Psoas muscle (tissue), 8 donors: Measurements from ENCODE around the gene LPP. TPM values are rescaled to one million over a fixed set of nuclear protein-coding genes. Genes with fewer than 3 reads are reported as not detected.

Experiments
- ATAC-seq, 4 donors: fragments of 200-7000 bp; cut with Tn5 transposase; one replicate each; pipeline ENCODE4 v1.9.1; 2020; ENCODE audit warnings: moderate library complexity in 3 of 4, mild to moderate bottlenecking in 2 of 4
- DNase-seq, 2 donors: peaks; one replicate each; pipeline ENCODE4 v3.0.0-alpha.2; 2020
- H3K27ac ChIP-seq: fragments of 200-600 bp; one replicate; pipeline ENCODE4 v1.8.0; 2022
- H3K27me3 ChIP-seq, 3 donors: fragments of 200-600 bp in 1 of 3; one replicate each; pipeline versions ENCODE4 v1.6.1 to v1.8.0; 2013 to 2022; ENCODE audit warnings: low read length in 2 of 3, mild to moderate bottlenecking in 2 of 3, moderate library complexity in 1 of 3; ENCODE audit not compliant: insufficient read depth in 3 of 3
- H3K36me3 ChIP-seq, 2 donors: fragments of 200-600 bp in 1 of 2; one replicate each; pipeline versions ENCODE4 v1.6.1 to v1.8.0; 2013 to 2022; ENCODE audit warnings: low read depth in 1 of 2, mild to moderate bottlenecking in 1 of 2, moderate library complexity in 1 of 2; ENCODE audit not compliant: insufficient read depth in 1 of 2
- H3K4me1 ChIP-seq: fragments of 200-600 bp; one replicate; pipeline ENCODE4 v1.8.0; 2022
- H3K4me3 ChIP-seq: fragments of 200-600 bp; one replicate; pipeline ENCODE4 v1.8.0; 2022; ENCODE audit warnings: mild to moderate bottlenecking
- H3K9me3 ChIP-seq: fragments of 200-600 bp; one replicate; pipeline ENCODE4 v1.8.0; 2022
- WGBS, 3 donors: extraction: QIAGEN DNeasy Blood & Tissue Kit; methylation state at CpG; one replicate each; pipeline versions ENCODE4 v1.1.6 to v1.1.7; 2013; 5-methylcytosine and 5-hydroxymethylcytosine counted together
- intact Hi-C, 2 donors: fragments of 100-400 bp; cut with DNase I; formaldehyde crosslinking; loops; one replicate each; pipeline versions ENCODE4 v1.11.0 to v1.14.2; 2022
- polyA plus RNA-seq, 3 donors: library from polyadenylated mRNA; stranded (reverse); fragments of 200-250 nt; gene quantifications; one replicate each; pipeline ENCODE4 v1.2.3, GENCODE V29; 2013
- total RNA-seq, 4 donors: library from RNA; stranded (reverse); fragmentation: NEBNext Ultra II Directional in 2 of 4; extraction: Animal tissue kit (Norgen Biotek cat#: 25700) in 2 of 4; gene quantifications; one replicate each; pipeline versions ENCODE4 v1.2.1 to v1.2.4, GENCODE V29; 2021 to 2023
- TF ChIP-seq, protein P1 (sequence below): fragments of 200-600 bp; IDR thresholded peaks from one replicate; pipeline ENCODE4 v1.8.0; 2022; ENCODE audit warnings: antibody characterized with exemption
- donor health status: healthy with polysubstance abuse.
- donor health status: DM: no; HTN: no; CAD: no; lungs with moderate emphysema.
- donor health status: Bipolar disorder and iron deficiency.
- donor health status: healthy.
- donor health status: DM: yes; HTN: yes; CAD: no.
- donor health status: DM: no; HTN: no; CAD: no.
- donor health status: DM: no; HTN: no; CAD: no.
- donor health status: DM: yes; HTN: yes; CAD: no.

LPP gene
- total and polyA plus RNA-seq, 7 donors = 2.6 to 80.3 (median 42.8) TPM

DNA sequence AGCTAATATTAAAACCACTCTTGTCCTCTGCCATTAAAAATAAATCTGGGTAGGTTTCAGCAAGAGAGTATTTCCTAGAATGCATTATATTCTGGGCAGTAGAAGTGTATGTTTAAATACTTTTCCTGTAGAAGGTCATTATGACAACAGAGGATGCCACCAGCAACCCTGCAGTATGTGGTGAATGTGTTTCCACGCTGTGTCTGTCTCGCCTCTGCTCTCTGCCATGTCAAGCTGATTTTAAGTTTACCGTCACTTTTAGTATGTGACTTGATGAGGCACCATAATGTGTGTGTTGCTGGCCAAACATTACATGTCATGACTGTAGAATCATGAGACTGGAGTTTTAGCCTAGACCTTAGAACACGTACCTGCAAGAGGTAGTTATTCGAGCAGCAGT, 211.2 kb downstream of the LPP start:
- Histone ChIP-seq H3K9me3 (no peaks in the 10 kb centered on the region), H3K4me1 (peaks cover 31% of the 10 kb centered on the region), H3K27ac (no peak overlapping the region), H3K36me3 (no peaks in the 10 kb centered on the region), H3K27me3 (no peaks in the 10 kb centered on the region), H3K4me3 (no peak overlapping the region)
- TF ChIP-seq, protein P1, sequence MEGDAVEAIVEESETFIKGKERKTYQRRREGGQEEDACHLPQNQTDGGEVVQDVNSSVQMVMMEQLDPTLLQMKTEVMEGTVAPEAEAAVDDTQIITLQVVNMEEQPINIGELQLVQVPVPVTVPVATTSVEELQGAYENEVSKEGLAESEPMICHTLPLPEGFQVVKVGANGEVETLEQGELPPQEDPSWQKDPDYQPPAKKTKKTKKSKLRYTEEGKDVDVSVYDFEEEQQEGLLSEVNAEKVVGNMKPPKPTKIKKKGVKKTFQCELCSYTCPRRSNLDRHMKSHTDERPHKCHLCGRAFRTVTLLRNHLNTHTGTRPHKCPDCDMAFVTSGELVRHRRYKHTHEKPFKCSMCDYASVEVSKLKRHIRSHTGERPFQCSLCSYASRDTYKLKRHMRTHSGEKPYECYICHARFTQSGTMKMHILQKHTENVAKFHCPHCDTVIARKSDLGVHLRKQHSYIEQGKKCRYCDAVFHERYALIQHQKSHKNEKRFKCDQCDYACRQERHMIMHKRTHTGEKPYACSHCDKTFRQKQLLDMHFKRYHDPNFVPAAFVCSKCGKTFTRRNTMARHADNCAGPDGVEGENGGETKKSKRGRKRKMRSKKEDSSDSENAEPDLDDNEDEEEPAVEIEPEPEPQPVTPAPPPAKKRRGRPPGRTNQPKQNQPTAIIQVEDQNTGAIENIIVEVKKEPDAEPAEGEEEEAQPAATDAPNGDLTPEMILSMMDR = no peak
- DNase-seq (no peak), ATAC-seq (no peak)
- intact Hi-C loops = no loop called here
- 89 to 95% (median 94%) methylated on average over 5 of the region's 5 CpGs for WGBS, 3 donors

DNA sequence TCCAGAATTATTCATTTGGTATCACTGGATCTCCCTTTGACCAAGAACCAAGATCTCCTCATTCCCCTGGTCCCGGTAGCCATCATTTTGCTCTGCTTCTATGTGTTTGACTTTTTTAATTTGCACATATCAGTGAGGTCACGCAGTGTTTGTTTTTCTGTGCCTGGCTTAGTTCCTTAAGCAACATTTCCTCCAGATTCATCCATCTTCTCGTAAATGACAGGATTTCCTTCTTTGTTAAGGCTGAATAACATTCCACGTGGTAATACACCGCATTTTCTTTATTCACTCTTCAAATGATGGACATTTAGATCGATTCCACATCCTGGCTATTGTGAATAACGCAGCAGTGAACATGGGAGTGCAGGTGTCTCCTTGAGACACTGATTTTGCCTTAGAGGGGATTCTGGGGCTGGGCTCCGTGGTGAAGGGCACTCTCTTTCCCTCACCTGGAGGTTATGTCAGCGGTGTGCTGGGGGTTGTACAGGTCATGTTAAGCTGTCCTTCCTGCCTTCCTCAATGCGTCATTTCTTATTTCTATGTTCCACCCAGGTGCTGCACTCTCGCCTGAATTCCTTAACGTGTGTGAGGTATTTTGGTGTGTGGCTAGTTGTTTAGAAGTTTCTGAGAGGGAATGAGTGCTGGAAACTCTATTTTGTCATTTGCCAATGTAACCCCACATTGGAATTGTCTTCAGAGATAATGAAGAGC, 212.2 kb downstream of the LPP start:
- whole genome bisulfite sequencing, 3 donors = 76 to 80% (median 80%) methylated on average over 12 of the region's 12 CpGs
- H3K9me3 ChIP-seq = no peaks in the 10 kb centered on the region
- no peaks in the 10 kb centered on the region for H3K36me3 ChIP-seq
- intact Hi-C loops = no loop called here
- H3K27ac ChIP-seq = no peak overlapping the region
- no peak for DNase-seq
- no peaks in the 10 kb centered on the region for H3K27me3 ChIP-seq
- no peak for ATAC-seq
- TF ChIP-seq, protein P1 = no peak
- H3K4me3 ChIP-seq = no peak overlapping the region
- H3K4me1 ChIP-seq = peaks cover 31% of the 10 kb centered on the region

DNA sequence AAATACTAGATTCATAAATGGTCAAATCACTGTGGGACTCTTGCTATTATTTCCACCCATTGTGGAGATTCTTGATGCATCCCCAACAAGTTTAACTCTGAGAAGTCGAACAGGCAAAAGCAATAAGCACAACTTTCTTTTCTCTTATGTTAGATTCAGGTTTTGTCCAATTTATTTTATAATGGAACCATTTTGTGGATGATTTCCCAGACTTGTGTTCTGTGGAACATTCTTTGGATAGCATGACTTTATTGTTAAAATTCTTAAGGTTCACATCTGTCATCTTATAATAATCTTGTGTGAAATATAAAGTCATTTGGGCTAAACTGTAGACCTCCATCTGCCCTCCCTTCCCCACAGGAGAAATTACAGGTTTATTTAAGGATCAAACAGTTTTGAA, 213.7 kb downstream of the LPP start:
- intact Hi-C loops = no loop called here
- TF ChIP-seq, protein P1 = no peak
- Histone ChIP-seq H3K36me3 (no peaks in the 10 kb centered on the region), H3K27ac (no peak overlapping the region), H3K27me3 (no peaks in the 10 kb centered on the region), H3K4me3 (no peak overlapping the region), H3K4me1 (peaks cover 22% of the 10 kb centered on the region), H3K9me3 (no peaks in the 10 kb centered on the region)
- DNase-seq (no peak), ATAC-seq (no peak)
- whole genome bisulfite sequencing, 3 donors = 59 to 76% (median 64%) methylated on average over 1 of the region's 1 CpG

DNA sequence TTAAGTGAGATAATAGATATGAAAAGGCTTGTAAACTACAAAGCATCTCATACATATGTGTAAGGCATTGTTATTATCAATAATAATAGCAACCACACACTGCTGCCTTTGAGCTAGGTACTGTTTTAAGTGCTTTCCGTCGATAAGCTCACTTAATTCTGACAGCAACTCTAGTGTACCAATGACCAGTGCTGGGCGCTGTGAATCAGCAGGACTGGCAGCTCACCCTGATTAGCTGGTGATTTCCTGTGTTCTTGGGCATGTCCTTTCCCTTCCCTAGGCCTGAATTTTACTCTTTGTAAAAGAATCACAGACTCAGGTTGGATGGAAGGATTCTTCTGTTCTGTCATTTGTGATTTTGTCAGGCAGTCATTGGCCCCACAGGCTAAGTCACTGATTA, 215.6 kb downstream of the LPP start:
- Histone ChIP-seq H3K4me3 (no peak overlapping the region), H3K36me3 (no peaks in the 10 kb centered on the region), H3K27ac (no peak overlapping the region), H3K4me1 (peaks cover 13% of the 10 kb centered on the region), H3K27me3 (no peaks in the 10 kb centered on the region), H3K9me3 (no peaks in the 10 kb centered on the region)
- WGBS, 3 donors = 95 to 97% (median 96%) methylated on average over 3 of the region's 3 CpGs
- intact Hi-C loops = no loop called here
- ATAC-seq = no peak
- no peak for DNase-seq
- TF ChIP-seq, protein P1 = no peak
